ENCODE data around the gene PPP1R12A.

Gene PPP1R12A

GRCh38 chr12:79841878-79842265 lies 93.0 kb downstream of the PPP1R12A start:
- Histone ChIP-seq H3K36me3 (ENCODE audit: control insufficient read depth, insufficient read depth, low read length) (peaks cover 32% of the 10 kb centered on the region), H3K9me3 (ENCODE audit: control insufficient read depth, insufficient read depth, low read length) (peaks cover 25% of the 10 kb centered on the region), H3K4me3 (ENCODE audit: low read depth, low read length) (no peak overlapping the region), H3K27ac (ENCODE audit: low read depth, low read length) (no peak overlapping the region), H3K4me1 (ENCODE audit: control insufficient read depth, insufficient read depth, low read length) (peaks cover 8% of the 10 kb centered on the region; the same call in 1 of the 2 replicates), H3K9ac (ENCODE audit: low read depth, low read length) (no peak overlapping the region), H3K27me3 (ENCODE audit: control insufficient read depth, insufficient read depth, low read length) (no peaks in the 10 kb centered on the region)

- Histone ChIP-seq H3K4me3 (ENCODE audit: low read depth, low read length) (no peak overlapping the region), H3K27me3 (ENCODE audit: control insufficient read depth, insufficient read depth, low read length) (no peaks in the 10 kb centered on the region), H3K4me1 (ENCODE audit: control insufficient read depth, insufficient read depth, low read length) (peaks cover 8% of the 10 kb centered on the region; the same call in 1 of the 2 replicates), H3K27ac (ENCODE audit: low read depth, low read length) (no peak overlapping the region), H3K36me3 (ENCODE audit: control insufficient read depth, insufficient read depth, low read length) (peaks cover 32% of the 10 kb centered on the region), H3K9me3 (ENCODE audit: control insufficient read depth, insufficient read depth, low read length) (peaks cover 25% of the 10 kb centered on the region), H3K9ac (ENCODE audit: low read depth, low read length) (no peak overlapping the region)
These were observed 93.5 kb downstream of the PPP1R12A start for GRCh38 chr12:79841248-79841877.

DNA sequence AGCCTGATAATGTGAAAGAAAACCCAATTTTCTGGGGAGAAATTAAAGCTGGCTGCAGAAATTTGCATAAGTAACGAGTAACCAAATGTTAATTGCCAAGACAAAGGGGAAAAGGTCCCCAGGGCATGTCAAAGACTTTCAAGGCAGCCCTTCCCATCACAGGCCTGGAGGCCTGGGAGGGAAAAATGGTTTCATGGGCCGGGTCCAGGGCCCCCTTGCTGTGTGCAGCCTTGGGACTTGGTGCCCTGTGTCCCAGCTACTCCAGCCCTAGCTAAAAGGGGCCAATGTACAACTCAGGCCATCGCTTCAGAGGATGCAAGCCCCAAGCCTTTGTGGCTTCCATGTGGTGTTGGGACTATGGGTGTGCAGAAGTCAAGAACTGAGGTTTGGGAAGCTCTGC lies 96.5 kb downstream of the PPP1R12A start:
- Histone ChIP-seq H3K27me3 (ENCODE audit: control insufficient read depth, insufficient read depth, low read length) (no peaks in the 10 kb centered on the region), H3K9ac (ENCODE audit: low read depth, low read length) (no peak overlapping the region), H3K36me3 (ENCODE audit: control insufficient read depth, insufficient read depth, low read length) (peaks cover 21% of the 10 kb centered on the region), H3K27ac (ENCODE audit: low read depth, low read length) (no peak overlapping the region), H3K4me3 (ENCODE audit: low read depth, low read length) (no peak overlapping the region), H3K9me3 (ENCODE audit: control insufficient read depth, insufficient read depth, low read length) (peaks cover 25% of the 10 kb centered on the region), H3K4me1 (ENCODE audit: control insufficient read depth, insufficient read depth, low read length) (no peaks in the 10 kb centered on the region)

GRCh38 chr12:79837575-79837974 lies 97.3 kb downstream of the PPP1R12A start:
- Histone ChIP-seq H3K4me3 (ENCODE audit: low read depth, low read length) (no peak overlapping the region), H3K27ac (ENCODE audit: low read depth, low read length) (no peak overlapping the region), H3K9me3 (ENCODE audit: control insufficient read depth, insufficient read depth, low read length) (peaks cover 25% of the 10 kb centered on the region)

DNA sequence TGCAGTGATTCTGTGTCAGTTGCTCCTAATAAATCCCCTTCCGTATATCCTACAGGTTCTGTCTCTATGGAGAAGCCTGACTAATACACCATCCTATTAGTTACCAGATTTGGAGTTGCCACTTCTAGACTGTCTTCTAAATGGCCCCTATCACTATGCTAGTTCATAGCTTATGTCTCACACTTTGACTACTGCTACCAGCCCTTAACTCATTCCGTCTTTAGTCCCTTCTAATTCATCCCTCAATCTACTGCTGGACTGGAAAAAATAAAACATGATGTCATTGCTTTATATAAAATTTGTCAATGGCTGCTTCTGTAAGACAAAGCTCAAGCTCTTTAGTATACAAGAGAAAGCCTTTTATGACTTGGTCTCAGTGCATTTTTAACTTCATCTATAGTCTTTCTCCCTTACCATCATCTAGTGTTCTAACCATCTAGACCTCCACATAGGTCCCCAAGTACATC lies 99.5 kb downstream of the PPP1R12A start:
- no peak overlapping the region for H3K27ac ChIP-seq (ENCODE audit: low read depth, low read length)
- peaks cover 22% of the 10 kb centered on the region for H3K9me3 ChIP-seq (ENCODE audit: control insufficient read depth, insufficient read depth, low read length)
- H3K27me3 ChIP-seq (ENCODE audit: control insufficient read depth, insufficient read depth, low read length): no peaks in the 10 kb centered on the region
- H3K4me1 ChIP-seq (ENCODE audit: control insufficient read depth, insufficient read depth, low read length): no peaks in the 10 kb centered on the region
- no peak overlapping the region for H3K4me3 ChIP-seq (ENCODE audit: low read depth, low read length)
- no peak overlapping the region for H3K9ac ChIP-seq (ENCODE audit: low read depth, low read length)
- peaks cover 29% of the 10 kb centered on the region for H3K36me3 ChIP-seq (ENCODE audit: control insufficient read depth, insufficient read depth, low read length)

More at GRCh38 chr12:79837575-79837974, 97.3 kb downstream of the PPP1R12A start:
- no peaks in the 10 kb centered on the region for H3K4me1 ChIP-seq (ENCODE audit: control insufficient read depth, insufficient read depth, low read length)
- H3K36me3 ChIP-seq (ENCODE audit: control insufficient read depth, insufficient read depth, low read length): peaks cover 17% of the 10 kb centered on the region
- H3K27me3 ChIP-seq (ENCODE audit: control insufficient read depth, insufficient read depth, low read length): no peaks in the 10 kb centered on the region
- no peak overlapping the region for H3K9ac ChIP-seq (ENCODE audit: low read depth, low read length)

- no peaks in the 10 kb centered on the region for H3K4me1 ChIP-seq (ENCODE audit: control insufficient read depth, insufficient read depth, low read length)
- H3K27ac ChIP-seq (ENCODE audit: low read depth, low read length): no peak overlapping the region
- H3K27me3 ChIP-seq (ENCODE audit: control insufficient read depth, insufficient read depth, low read length): no peaks in the 10 kb centered on the region
- peaks cover 17% of the 10 kb centered on the region for H3K9me3 ChIP-seq (ENCODE audit: control insufficient read depth, insufficient read depth, low read length)
- H3K4me3 ChIP-seq (ENCODE audit: low read depth, low read length): no peak overlapping the region
- H3K36me3 ChIP-seq (ENCODE audit: control insufficient read depth, insufficient read depth, low read length): peaks cover 34% of the 10 kb centered on the region
- H3K9ac ChIP-seq (ENCODE audit: low read depth, low read length): no peak overlapping the region
These were observed 100.1 kb downstream of the PPP1R12A start for GRCh38 chr12:79834712-79835376.

DNA sequence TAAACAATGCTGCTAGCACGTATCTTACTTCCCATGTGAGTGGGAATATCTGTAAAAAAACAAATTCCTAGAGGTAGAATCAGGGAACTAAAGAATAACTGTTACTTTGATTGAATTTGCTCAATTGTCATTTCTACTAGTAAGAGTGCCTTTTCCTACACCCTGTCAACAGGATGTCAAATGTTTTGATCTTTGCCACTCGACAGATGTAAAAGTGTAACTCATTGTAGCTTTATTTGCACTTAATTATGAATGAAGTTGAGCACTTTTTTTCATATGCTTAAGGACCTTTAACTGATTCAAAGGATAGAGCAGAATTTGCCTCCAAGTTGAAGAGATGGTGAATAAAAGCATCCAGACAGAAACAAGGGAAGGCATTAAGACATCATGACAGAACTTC lies 104.5 kb downstream of the PPP1R12A start:
- no peak overlapping the region for H3K4me3 ChIP-seq (ENCODE audit: low read depth, low read length)
- no peak overlapping the region for H3K9ac ChIP-seq (ENCODE audit: low read depth, low read length)
- no peaks in the 10 kb centered on the region for H3K27me3 ChIP-seq (ENCODE audit: control insufficient read depth, insufficient read depth, low read length)
- peaks cover 29% of the 10 kb centered on the region for H3K36me3 ChIP-seq (ENCODE audit: control insufficient read depth, insufficient read depth, low read length)
- no peaks in the 10 kb centered on the region for H3K9me3 ChIP-seq (ENCODE audit: control insufficient read depth, insufficient read depth, low read length)
- no peak overlapping the region for H3K27ac ChIP-seq (ENCODE audit: low read depth, low read length)
- H3K4me1 ChIP-seq (ENCODE audit: control insufficient read depth, insufficient read depth, low read length): peaks cover 7% of the 10 kb centered on the region; the same call in 1 of the 2 replicates

DNA sequence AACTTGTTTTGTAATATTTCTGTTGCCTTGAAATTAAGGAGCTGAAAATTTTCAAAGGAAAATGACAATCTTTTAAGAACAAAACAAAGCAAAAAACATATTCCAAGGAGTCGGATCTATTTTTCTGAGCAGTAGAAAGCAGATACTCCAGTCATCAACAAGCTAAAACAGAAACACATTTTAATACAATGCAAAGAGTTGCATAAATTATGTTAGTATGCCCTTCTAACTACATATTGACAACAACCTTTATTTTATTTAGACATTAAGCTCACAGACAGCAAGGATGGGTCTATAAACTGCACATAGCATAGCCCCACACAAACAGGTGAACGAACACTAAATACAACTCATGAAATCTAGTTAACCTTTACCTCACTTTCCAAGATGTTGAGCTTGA lies 106.0 kb downstream of the PPP1R12A start:
- H3K9me3 ChIP-seq (ENCODE audit: control insufficient read depth, insufficient read depth, low read length): no peaks in the 10 kb centered on the region
- peaks cover 31% of the 10 kb centered on the region for H3K36me3 ChIP-seq (ENCODE audit: control insufficient read depth, insufficient read depth, low read length)
- no peaks in the 10 kb centered on the region for H3K27me3 ChIP-seq (ENCODE audit: control insufficient read depth, insufficient read depth, low read length)
- H3K4me3 ChIP-seq (ENCODE audit: low read depth, low read length): no peak overlapping the region
- H3K4me1 ChIP-seq (ENCODE audit: control insufficient read depth, insufficient read depth, low read length): peaks cover 7% of the 10 kb centered on the region; the same call in 1 of the 2 replicates
- H3K9ac ChIP-seq (ENCODE audit: low read depth, low read length): no peak overlapping the region
- no peak overlapping the region for H3K27ac ChIP-seq (ENCODE audit: low read depth, low read length)

DNA sequence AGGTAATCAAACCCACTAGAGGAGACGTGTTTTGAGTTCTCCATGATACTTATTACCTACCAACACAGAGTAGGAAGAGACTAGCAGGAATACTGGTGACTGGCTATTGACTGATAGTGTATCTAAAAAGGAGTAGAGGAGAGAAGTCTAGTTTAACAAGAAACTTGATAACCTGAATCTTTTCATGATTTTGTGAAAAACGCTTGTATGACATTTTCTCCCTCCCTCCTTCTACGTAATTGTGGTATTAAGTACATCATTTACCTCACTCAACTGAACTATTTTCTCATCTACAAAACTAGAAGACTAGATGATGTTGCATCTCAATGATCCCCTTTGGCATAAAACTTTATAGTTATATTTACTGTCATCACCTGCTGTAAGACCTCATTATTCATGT lies 107.4 kb downstream of the PPP1R12A start:
- H3K36me3 ChIP-seq (ENCODE audit: control insufficient read depth, insufficient read depth, low read length): peaks cover 30% of the 10 kb centered on the region
- H3K4me3 ChIP-seq (ENCODE audit: low read depth, low read length): no peak overlapping the region
- H3K4me1 ChIP-seq (ENCODE audit: control insufficient read depth, insufficient read depth, low read length): peaks cover 7% of the 10 kb centered on the region; the same call in 1 of the 2 replicates
- no peak overlapping the region for H3K27ac ChIP-seq (ENCODE audit: low read depth, low read length)
- H3K9me3 ChIP-seq (ENCODE audit: control insufficient read depth, insufficient read depth, low read length): no peaks in the 10 kb centered on the region
- no peaks in the 10 kb centered on the region for H3K27me3 ChIP-seq (ENCODE audit: control insufficient read depth, insufficient read depth, low read length)
- H3K9ac ChIP-seq (ENCODE audit: low read depth, low read length): no peak overlapping the region

GRCh38 chr12:79826267-79827128 lies 108.4 kb downstream of the PPP1R12A start:
- Histone ChIP-seq H3K4me1 (ENCODE audit: control insufficient read depth, insufficient read depth, low read length) (peaks cover 7% of the 10 kb centered on the region; the same call in 1 of the 2 replicates), H3K27me3 (ENCODE audit: control insufficient read depth, insufficient read depth, low read length) (no peaks in the 10 kb centered on the region), H3K27ac (ENCODE audit: low read depth, low read length) (no peak overlapping the region), H3K9ac (ENCODE audit: low read depth, low read length) (no peak overlapping the region), H3K4me3 (ENCODE audit: low read depth, low read length) (no peak overlapping the region), H3K36me3 (ENCODE audit: control insufficient read depth, insufficient read depth, low read length) (peaks cover 29% of the 10 kb centered on the region), H3K9me3 (ENCODE audit: control insufficient read depth, insufficient read depth, low read length) (no peaks in the 10 kb centered on the region)
